Memory B cell (primary cell): ENCODE measurements around the gene PBXIP1.

ENCODE experiments used
- ATAC-seq: fragments of 150-1000 bp; cut with Tn5 transposase; 2 replicates; pipeline ENCODE4 v1.10.0; 2021; ENCODE audit warnings: low read depth, mild to moderate bottlenecking, moderate library complexity
- DNase-seq, 2 donors: peaks; one replicate each; pipeline ENCODE4 v3.0.0; 2022; ENCODE audit warnings: low spot score in 2 of 2
- H3K27ac Mint-ChIP-seq: one replicate; pipeline ENCODE4 v1.8.0; 2022; ENCODE audit warnings: mild to moderate bottlenecking, moderate library complexity, mixed read lengths
- H3K27me3 Mint-ChIP-seq: one replicate; pipeline ENCODE4 v1.8.0; 2022; ENCODE audit warnings: mixed read lengths
- H3K36me3 Mint-ChIP-seq: one replicate; pipeline ENCODE4 v1.8.0; 2022; ENCODE audit warnings: mild to moderate bottlenecking, mixed read lengths
- H3K4me1 Mint-ChIP-seq: one replicate; pipeline ENCODE4 v1.8.0; 2022; ENCODE audit warnings: mixed read lengths
- H3K4me3 Mint-ChIP-seq: one replicate; pipeline ENCODE4 v1.8.0; 2022; ENCODE audit warnings: mild to moderate bottlenecking, moderate library complexity, mixed read lengths
- H3K9me3 Mint-ChIP-seq: one replicate; pipeline ENCODE4 v1.8.0; 2022; ENCODE audit warnings: mixed read lengths

The PBXIP1 gene

DNA sequence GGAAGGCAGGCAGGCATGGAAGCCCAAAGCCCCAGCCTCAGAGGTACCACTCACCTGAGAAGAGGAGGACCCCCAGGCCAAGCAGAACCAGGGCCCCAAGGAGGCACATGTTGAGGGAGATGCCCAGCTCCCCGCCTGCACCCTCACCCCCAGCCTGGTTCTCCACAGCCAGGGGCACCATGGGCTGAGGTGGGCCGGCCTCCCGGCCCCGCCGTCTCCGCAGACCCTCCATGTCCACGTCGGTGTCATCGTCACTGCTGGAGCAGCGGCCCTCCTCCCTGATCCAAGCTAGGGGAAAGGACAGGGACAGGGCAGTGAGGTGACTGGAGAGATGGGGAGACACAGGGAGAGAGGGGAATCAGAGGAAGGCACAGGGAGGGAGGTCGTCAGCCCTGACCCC is 7.8 kb downstream of the PBXIP1 start:
- H3K27ac Mint-ChIP-seq = peak overlapping the region; percentile 60
- no peaks in the 10 kb centered on the region for H3K9me3 Mint-ChIP-seq
- ATAC-seq (no peak), DNase-seq (no peak)
- H3K36me3 Mint-ChIP-seq = peaks cover 13% of the 10 kb centered on the region
- no peaks in the 10 kb centered on the region for H3K27me3 Mint-ChIP-seq
- H3K4me3 Mint-ChIP-seq = no peak overlapping the region
- H3K4me1 Mint-ChIP-seq = peaks cover 44% of the 10 kb centered on the region

- Mint-ChIP-seq H3K4me3 (no peak overlapping the region), H3K4me1 (peaks cover 45% of the 10 kb centered on the region), H3K9me3 (no peaks in the 10 kb centered on the region)
Observed at GRCh38 chr1:154945962-154946850, 9.7 kb downstream of the PBXIP1 start.

GRCh38 chr1:154945160-154945961 is 10.5 kb downstream of the PBXIP1 start:
- DNase-seq (no peak), ATAC-seq (no peak)
- Mint-ChIP-seq H3K27me3 (no peaks in the 10 kb centered on the region), H3K27ac (peak overlapping the region; percentile 93), H3K9me3 (no peaks in the 10 kb centered on the region), H3K36me3 (peaks cover 8% of the 10 kb centered on the region), H3K4me3 (no peak overlapping the region), H3K4me1 (peaks cover 49% of the 10 kb centered on the region)

More at GRCh38 chr1:154945962-154946850, 9.7 kb downstream of the PBXIP1 start:
- Mint-ChIP-seq H3K27ac (peak overlapping the region; percentile 51), H3K36me3 (peaks cover 13% of the 10 kb centered on the region), H3K27me3 (no peaks in the 10 kb centered on the region)
- ATAC-seq (no peak), DNase-seq (no peak)

- peaks cover 54% of the 10 kb centered on the region for H3K4me1 Mint-ChIP-seq
- peak overlapping the region; percentile 93 for H3K27ac Mint-ChIP-seq
- DNase-seq (no peak), ATAC-seq (no peak)
- H3K4me3 Mint-ChIP-seq = peak overlapping the region; percentile 72
- no peaks in the 10 kb centered on the region for H3K9me3 Mint-ChIP-seq
- no peaks in the 10 kb centered on the region for H3K27me3 Mint-ChIP-seq
- H3K36me3 Mint-ChIP-seq = peaks cover 8% of the 10 kb centered on the region
Observed at GRCh38 chr1:154944401-154945159, 11.3 kb downstream of the PBXIP1 start.

DNA sequence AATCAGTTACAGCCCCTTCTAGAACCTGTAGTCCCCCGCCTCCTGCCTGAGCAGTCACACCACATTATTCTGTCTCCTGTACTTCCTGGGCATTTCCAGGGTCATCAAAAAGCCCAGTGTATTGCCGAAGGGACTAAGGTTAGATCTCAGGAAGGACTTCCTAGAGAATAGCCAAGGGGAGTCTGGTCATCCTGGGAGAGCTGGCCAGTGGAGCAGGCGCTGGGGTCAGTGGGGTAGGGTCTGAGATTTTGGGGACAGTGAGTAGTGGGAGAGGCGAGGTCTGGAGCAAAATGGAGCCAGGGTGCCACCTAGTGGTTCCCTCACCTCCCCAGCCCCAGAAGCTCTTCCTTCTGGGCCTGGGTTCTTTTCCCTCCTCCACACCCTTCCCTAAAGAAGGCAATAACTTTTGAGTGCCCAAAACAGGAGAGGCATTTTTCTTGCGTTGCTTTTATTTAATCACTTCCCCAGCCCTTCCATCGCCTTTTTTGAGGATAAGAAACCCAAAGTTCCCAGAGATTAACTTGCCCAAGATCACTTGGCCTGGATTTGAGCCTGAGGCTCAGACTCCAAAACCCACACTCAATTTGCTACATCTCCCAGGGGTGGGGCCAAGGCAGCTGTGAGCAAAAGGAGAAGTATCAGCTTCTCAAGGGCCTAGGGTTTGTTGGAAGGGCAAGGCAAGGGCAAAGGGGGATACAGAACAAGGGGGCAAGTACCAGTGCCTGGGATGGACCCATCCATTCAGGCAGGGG is 12.1 kb downstream of the PBXIP1 start:
- no peaks in the 10 kb centered on the region for H3K27me3 Mint-ChIP-seq
- H3K36me3 Mint-ChIP-seq = peaks cover 6% of the 10 kb centered on the region
- H3K4me3 Mint-ChIP-seq = peak overlapping the region; percentile 72
- H3K4me1 Mint-ChIP-seq = peaks cover 57% of the 10 kb centered on the region
- peak; percentile 34 for ATAC-seq
- no peaks in the 10 kb centered on the region for H3K9me3 Mint-ChIP-seq
- peak overlapping the region; percentile 93 for H3K27ac Mint-ChIP-seq
- peak; percentile 34 to 37 for DNase-seq

- DNase-seq = no peak
- Mint-ChIP-seq H3K36me3 (no peaks in the 10 kb centered on the region), H3K27me3 (no peaks in the 10 kb centered on the region), H3K4me1 (peaks cover 62% of the 10 kb centered on the region), H3K9me3 (no peaks in the 10 kb centered on the region), H3K4me3 (peak overlapping the region; percentile 60), H3K27ac (peak overlapping the region; percentile 93)
- ATAC-seq = no peak
Observed at GRCh38 chr1:154941333-154942013, 14.4 kb downstream of the PBXIP1 start.

DNA sequence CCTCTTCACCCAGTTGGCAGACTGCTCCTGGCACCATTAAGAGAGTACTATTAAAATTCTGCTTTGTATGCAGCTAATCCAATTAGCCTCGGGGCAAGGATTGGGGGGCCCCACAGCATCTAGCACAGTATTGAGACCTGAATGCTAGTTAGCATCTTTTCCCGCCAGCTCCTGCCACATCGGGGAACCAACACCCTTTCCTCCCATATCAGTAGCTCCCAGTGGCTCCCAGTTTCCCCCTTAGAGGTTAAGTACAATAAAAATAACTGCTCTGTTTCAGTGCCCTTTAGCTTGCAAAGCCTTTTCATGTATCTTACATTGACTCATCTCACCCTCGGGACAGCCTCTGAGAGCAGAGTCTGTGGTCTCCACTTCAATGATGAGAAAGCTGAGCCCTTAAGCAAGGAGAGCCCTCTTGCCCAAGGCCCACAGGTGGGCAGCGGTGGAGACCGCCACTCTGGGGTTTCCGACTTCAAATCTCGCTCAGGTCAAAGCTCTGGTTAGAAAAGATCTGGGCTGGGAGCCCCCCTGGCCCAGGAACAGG is 15.2 kb downstream of the PBXIP1 start:
- Mint-ChIP-seq H3K36me3 (no peaks in the 10 kb centered on the region), H3K27me3 (no peaks in the 10 kb centered on the region), H3K27ac (peak overlapping the region; percentile 93), H3K9me3 (no peaks in the 10 kb centered on the region), H3K4me3 (peak overlapping the region; percentile 60), H3K4me1 (peaks cover 65% of the 10 kb centered on the region)
- DNase-seq (no peak), ATAC-seq (no peak)

GRCh38 chr1:154940213-154940560 is 15.7 kb downstream of the PBXIP1 start:
- ATAC-seq = no peak
- Mint-ChIP-seq H3K36me3 (no peaks in the 10 kb centered on the region), H3K4me1 (peaks cover 66% of the 10 kb centered on the region), H3K4me3 (peak overlapping the region; percentile 51), H3K27me3 (no peaks in the 10 kb centered on the region), H3K27ac (peak overlapping the region; percentile 93), H3K9me3 (no peaks in the 10 kb centered on the region)
- DNase-seq = no peak

GRCh38 chr1:154938604-154939399 is 17.1 kb downstream of the PBXIP1 start:
- Mint-ChIP-seq H3K36me3 (no peaks in the 10 kb centered on the region), H3K27me3 (no peaks in the 10 kb centered on the region), H3K4me3 (peak overlapping the region; percentile 25), H3K4me1 (peaks cover 53% of the 10 kb centered on the region), H3K9me3 (no peaks in the 10 kb centered on the region), H3K27ac (peak overlapping the region; percentile 99)
- ATAC-seq (no peak), DNase-seq (no peak)

GRCh38 chr1:154937988-154938386 is 17.9 kb downstream of the PBXIP1 start:
- ATAC-seq = no peak
- Mint-ChIP-seq H3K4me3 (peak overlapping the region; percentile 99), H3K27ac (peak overlapping the region; percentile 99), H3K27me3 (no peaks in the 10 kb centered on the region), H3K9me3 (no peaks in the 10 kb centered on the region), H3K4me1 (peaks cover 47% of the 10 kb centered on the region), H3K36me3 (no peaks in the 10 kb centered on the region)
- DNase-seq = no peak

DNA sequence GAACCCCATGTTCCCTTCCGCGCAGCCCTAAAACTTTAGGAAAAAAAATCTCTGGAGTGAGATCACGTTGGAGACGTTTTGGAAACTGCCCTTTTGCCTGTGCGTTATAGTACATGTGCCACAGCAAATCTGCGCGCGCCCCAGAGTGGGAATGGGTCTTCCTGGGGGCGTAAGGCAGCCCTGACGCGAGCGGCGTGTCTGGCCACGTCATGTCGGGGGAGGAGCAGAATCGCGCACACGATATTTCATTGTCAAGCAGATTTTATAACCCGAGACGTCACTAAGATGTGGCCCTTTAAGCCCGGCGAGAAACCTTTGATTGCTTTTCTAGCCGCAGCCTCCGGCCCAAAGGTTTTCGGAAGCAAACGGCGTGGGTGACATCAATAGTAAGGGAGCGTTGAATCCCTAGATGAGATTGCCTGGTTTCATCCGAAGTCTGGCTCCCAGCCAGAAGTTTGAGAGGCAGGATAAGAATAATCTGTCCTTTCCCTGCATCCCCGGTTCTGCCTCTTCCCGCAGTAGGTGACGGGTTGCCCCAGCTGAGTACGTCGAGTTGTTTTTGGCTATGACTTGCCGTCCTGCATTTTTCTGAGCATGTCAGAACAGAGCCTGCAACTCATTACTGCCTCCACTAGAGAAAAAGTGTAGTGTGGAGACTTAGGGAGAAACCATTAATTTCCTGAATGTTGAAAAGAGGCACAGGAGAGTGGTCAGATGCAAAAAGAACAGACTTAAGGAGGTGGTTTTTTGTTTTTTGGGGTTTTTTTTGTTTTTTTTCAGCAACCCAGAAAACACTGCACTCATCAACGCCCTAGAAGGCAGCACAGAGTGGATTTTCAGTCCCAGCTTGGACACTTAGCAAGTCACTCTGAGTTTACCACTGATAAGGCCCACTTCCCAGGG is 18.6 kb downstream of the PBXIP1 start:
- H3K4me1 Mint-ChIP-seq = peaks cover 41% of the 10 kb centered on the region
- peak in 1 of 2 donors; percentile 88 for DNase-seq
- peak overlapping the region; percentile 99 for H3K27ac Mint-ChIP-seq
- no peaks in the 10 kb centered on the region for H3K36me3 Mint-ChIP-seq
- peak; percentile 79 for ATAC-seq
- H3K4me3 Mint-ChIP-seq = peak overlapping the region; percentile 99
- H3K27me3 Mint-ChIP-seq = no peaks in the 10 kb centered on the region
- no peaks in the 10 kb centered on the region for H3K9me3 Mint-ChIP-seq
